ENCODE measurements around the gene BNIPL. TPM values are rescaled to one million over a fixed set of nuclear protein-coding genes. Genes with fewer than 3 reads are reported as not detected.

The BNIPL gene
- total and polyA plus RNA-seq, 2 donors from 2014 or later = 0.54 to 3.1 TPM

- no peaks in the 10 kb centered on the region for H3K27me3 ChIP-seq (ENCODE audit: control insufficient read depth, insufficient read depth, low read length)
- H3K27ac ChIP-seq (ENCODE audit: low read depth in 2 of 2, low read length in 2 of 2) = no peak overlapping the region
- H3K4me1 ChIP-seq (ENCODE audit: control insufficient read depth in 2 of 3, insufficient read depth in 2 of 3, low read depth in 1 of 3, low read length in 3 of 3) = no peaks in the 10 kb centered on the region
- DNase-seq (no peak), FAIRE-seq (no peak)
- no peak overlapping the region for H3K4me3 ChIP-seq (ENCODE audit: low read length in 3 of 3)
- no peak for TF ChIP-seq CTCF (IDR thresholded peaks at IDR 0.05; ENCODE audit: borderline replicate concordance, extremely low read depth, insufficient read depth)
- no peaks in the 10 kb centered on the region for H3K9me3 ChIP-seq (ENCODE audit: control insufficient read depth in 2 of 3, insufficient read depth in 1 of 3, low read length in 3 of 3)
- no peak overlapping the region for H3K9ac ChIP-seq (ENCODE audit: low read length in 3 of 3)
- H3K36me3 ChIP-seq (ENCODE audit: control insufficient read depth in 2 of 3, insufficient read depth in 3 of 3, low read length in 3 of 3) = no peaks in the 10 kb centered on the region
- intact Hi-C loops (cut with DNase I) = no loop called here
Observed at GRCh38 chr1:151069103-151069486, 32.7 kb downstream of the BNIPL start.

DNA sequence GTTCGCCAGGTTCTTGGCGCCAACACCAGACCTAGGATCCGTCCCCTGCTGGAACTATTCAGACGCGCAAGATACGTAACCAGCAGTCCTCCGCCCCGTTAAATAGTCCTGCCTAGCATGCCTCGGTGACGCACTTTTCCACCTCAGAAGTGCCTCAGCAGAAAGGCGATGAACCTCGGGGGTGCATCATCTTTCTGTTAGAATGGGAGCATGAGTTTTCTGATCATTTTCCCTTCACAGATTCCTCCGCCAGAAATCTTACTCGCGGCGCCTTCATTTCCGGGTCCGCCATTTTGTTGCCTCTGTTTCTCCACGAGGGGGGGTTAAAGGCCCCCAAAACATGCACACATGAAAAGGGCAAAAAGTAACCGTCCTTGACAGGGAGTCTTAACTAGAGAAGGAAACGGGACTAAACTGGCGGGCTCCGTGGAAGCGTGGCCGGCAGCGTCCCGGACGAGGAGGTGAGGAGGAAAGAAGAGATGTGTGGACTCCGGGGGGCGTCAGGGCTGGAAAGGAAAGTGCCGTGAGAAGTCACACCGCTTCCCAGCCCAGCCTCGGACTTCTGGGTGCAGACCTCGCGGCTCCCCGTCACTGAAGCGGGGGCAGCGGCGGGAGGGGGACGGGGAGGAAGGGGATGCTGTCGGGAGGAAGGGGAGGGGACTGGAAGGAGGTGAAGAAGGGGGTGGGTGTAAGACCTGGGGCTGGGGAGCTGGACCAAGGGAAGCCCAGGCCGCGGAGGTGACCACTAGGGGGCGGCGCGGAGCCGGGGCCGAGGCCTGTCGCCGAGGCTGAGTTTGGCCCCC is 34.3 kb downstream of the BNIPL start, which contains the start of gene GABPB2:
GABPB2 (plus strand) TSS at position 288 of the 803 bp plus-strand sequence. CDS start 17,429 bp downstream, outside the sequence.
- no peaks in the 10 kb centered on the region for H3K36me3 ChIP-seq (ENCODE audit: control insufficient read depth in 2 of 3, insufficient read depth in 3 of 3, low read length in 3 of 3)
- peak within 1 kb of the TSS; percentile 100 for H3K27ac ChIP-seq (ENCODE audit: low read depth in 2 of 2, low read length in 2 of 2)
- intact Hi-C loops (cut with DNase I) = no loop called here
- no peaks in the 10 kb centered on the region for H3K4me1 ChIP-seq (ENCODE audit: control insufficient read depth in 2 of 3, insufficient read depth in 2 of 3, low read depth in 1 of 3, low read length in 3 of 3)
- peak within 1 kb of the TSS; percentile 74 to 99 (median 91) for H3K4me3 ChIP-seq (ENCODE audit: low read length in 3 of 3)
- peak; percentile 93 to 97 (median 96) for DNase-seq
- H3K9me3 ChIP-seq (ENCODE audit: control insufficient read depth in 2 of 3, insufficient read depth in 1 of 3, low read length in 3 of 3) = no peaks in the 10 kb centered on the region
- no peaks in the 10 kb centered on the region for H3K27me3 ChIP-seq (ENCODE audit: control insufficient read depth, insufficient read depth, low read length)
- peak; percentile 86 for TF ChIP-seq CTCF (IDR thresholded peaks at IDR 0.05; ENCODE audit: borderline replicate concordance, extremely low read depth, insufficient read depth)
- no peak for FAIRE-seq
- peak within 1 kb of the TSS; percentile 55 to 99 (median 94) for H3K9ac ChIP-seq (ENCODE audit: low read length in 3 of 3)

GRCh38 chr1:151072224-151072623 is 35.8 kb downstream of the BNIPL start:
- no peak for TF ChIP-seq CTCF (IDR thresholded peaks at IDR 0.05; ENCODE audit: borderline replicate concordance, extremely low read depth, insufficient read depth)
- no peaks in the 10 kb centered on the region for H3K9me3 ChIP-seq (ENCODE audit: control insufficient read depth in 2 of 3, insufficient read depth in 1 of 3, low read length in 3 of 3)
- H3K4me3 ChIP-seq (ENCODE audit: low read length in 3 of 3) = no peak overlapping the region
- DNase-seq (no peak), FAIRE-seq (no peak)
- intact Hi-C loops (cut with DNase I) = no loop called here
- H3K9ac ChIP-seq (ENCODE audit: low read length in 3 of 3) = no peak overlapping the region
- H3K36me3 ChIP-seq (ENCODE audit: control insufficient read depth in 2 of 3, insufficient read depth in 3 of 3, low read length in 3 of 3) = no peaks in the 10 kb centered on the region
- H3K4me1 ChIP-seq (ENCODE audit: control insufficient read depth in 2 of 3, insufficient read depth in 2 of 3, low read depth in 1 of 3, low read length in 3 of 3) = no peaks in the 10 kb centered on the region
- no peaks in the 10 kb centered on the region for H3K27me3 ChIP-seq (ENCODE audit: control insufficient read depth, insufficient read depth, low read length)
- H3K27ac ChIP-seq (ENCODE audit: low read depth in 2 of 2, low read length in 2 of 2) = no peak overlapping the region
